Fibroblast of lung (primary cell): ENCODE data around the gene SEPHS1.

Experiments used
- EZH2 ChIP-seq: IDR thresholded peaks from 2 replicates; pipeline ENCODE4 v1.5.1; 2012; ENCODE audit warnings: low read length, control low read depth, mild to moderate bottlenecking; ENCODE audit errors: missing control alignments
- TF ChIP-seq, protein P1 (sequence below), 2 donors: IDR thresholded peaks in 1 of 2; conservative IDR thresholded peaks in 1 of 2; 1 replicate in 1 of 2; 2 replicates in 1 of 2; pipeline ENCODE4 v1.5.1; 2011 to 2012; ENCODE audit warnings: low read length in 2 of 2, control low read depth in 1 of 2, inconsistent platforms in 1 of 2, low read depth in 1 of 2, mild to moderate bottlenecking in 1 of 2

DNA sequence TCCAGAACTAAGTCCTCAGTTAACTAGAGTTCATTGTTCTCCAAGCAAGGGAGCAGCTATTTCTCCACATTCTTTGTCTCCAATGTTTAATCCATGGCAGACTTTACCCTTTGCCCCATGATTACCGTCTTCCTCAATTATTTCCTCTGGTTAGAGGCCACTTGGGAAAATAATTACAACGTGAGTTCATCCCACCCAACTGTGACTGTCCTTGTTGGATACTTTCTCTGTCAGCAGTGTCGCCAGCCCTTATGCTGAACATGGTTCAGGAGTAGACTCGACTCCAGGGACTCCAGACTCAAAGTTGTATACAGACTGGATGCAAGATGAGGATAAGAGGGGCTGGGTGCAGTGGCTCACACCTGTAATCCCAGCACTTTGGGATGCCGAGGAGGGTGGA is 17.1 kb upstream of the SEPHS1 start:
- TF ChIP-seq, protein P1, sequence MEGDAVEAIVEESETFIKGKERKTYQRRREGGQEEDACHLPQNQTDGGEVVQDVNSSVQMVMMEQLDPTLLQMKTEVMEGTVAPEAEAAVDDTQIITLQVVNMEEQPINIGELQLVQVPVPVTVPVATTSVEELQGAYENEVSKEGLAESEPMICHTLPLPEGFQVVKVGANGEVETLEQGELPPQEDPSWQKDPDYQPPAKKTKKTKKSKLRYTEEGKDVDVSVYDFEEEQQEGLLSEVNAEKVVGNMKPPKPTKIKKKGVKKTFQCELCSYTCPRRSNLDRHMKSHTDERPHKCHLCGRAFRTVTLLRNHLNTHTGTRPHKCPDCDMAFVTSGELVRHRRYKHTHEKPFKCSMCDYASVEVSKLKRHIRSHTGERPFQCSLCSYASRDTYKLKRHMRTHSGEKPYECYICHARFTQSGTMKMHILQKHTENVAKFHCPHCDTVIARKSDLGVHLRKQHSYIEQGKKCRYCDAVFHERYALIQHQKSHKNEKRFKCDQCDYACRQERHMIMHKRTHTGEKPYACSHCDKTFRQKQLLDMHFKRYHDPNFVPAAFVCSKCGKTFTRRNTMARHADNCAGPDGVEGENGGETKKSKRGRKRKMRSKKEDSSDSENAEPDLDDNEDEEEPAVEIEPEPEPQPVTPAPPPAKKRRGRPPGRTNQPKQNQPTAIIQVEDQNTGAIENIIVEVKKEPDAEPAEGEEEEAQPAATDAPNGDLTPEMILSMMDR (conservative IDR thresholded peaks at IDR 0.05 in 1 of 2, IDR thresholded peaks at IDR 0.05 in 1 of 2; ENCODE audit: low read depth in 1 of 2, low read length in 2 of 2): no peak
- TF ChIP-seq EZH2: no peak
